ENCODE measurements around the gene MBD4. TPM values are rescaled to one million over a fixed set of nuclear protein-coding genes. Genes with fewer than 3 reads are reported as not detected.
"Not testable (repeated sequence)": the region's sequence is repeated elsewhere in the genome, so short reads cannot be mapped to it uniquely, and the experiment has no call there.

MBD4 gene
- 18.8 TPM for total RNA-seq
- long read RNA-seq, transcript MBD4-201 (8 exons, 2,470 nt), result minor isoform, 13 of 51 reads
- long read RNA-seq, transcript MBD4-203 (8 exons, 2,478 nt), result major isoform, 33 of 51 reads
- long read RNA-seq, partial matches to known transcripts, result 1 of 51 reads
- long read RNA-seq, other reads (novel, unspliced or antisense), result 4 of 51 reads

- Histone ChIP-seq H3K4me1 (peaks cover 92% of the 10 kb centered on the region), H3K27ac (replicated peaks) (peak within 1 kb of the TSS; percentile 94), H3K4me3 (peak within 1 kb of the TSS; percentile 88), H3K36me3 (peaks cover 31% of the 10 kb centered on the region), H3K9me3 (replicated peaks) (no peaks in the 10 kb centered on the region), H3K27me3 (ENCODE audit: low read depth) (no peaks in the 10 kb centered on the region)
- TF ChIP-seq CTCF (IDR thresholded peaks at IDR 0.05; ENCODE audit: borderline replicate concordance), result no peak
- DNase-seq, result peak; percentile 97
- intact Hi-C loops (cut with micrococcal nuclease), result no loop called here
Measured at GRCh38 chr3:129439817-129440617, at the start of gene MBD4, which contains the start of gene IFT122. MBD4 (minus strand) TSS chr3:129439948; CDS start chr3:129439833, 115 bp downstream. IFT122 (plus strand) TSS chr3:129440224; CDS start chr3:129440331, 107 bp downstream.

GRCh38 chr3:129489258-129489657 lies 49.5 kb upstream of the MBD4 start:
- peaks cover 47% of the 10 kb centered on the region for H3K4me1 ChIP-seq

GRCh38 chr3:129487868-129488335 lies 48.2 kb upstream of the MBD4 start:
- intact Hi-C loops (cut with micrococcal nuclease); DNase-seq; H3K27me3 ChIP-seq (ENCODE audit: low read depth); H3K4me3 ChIP-seq; H3K9me3 ChIP-seq (replicated peaks); H3K27ac ChIP-seq (replicated peaks): not testable (repeated sequence)
- peaks cover 24% of the 10 kb centered on the region for H3K36me3 ChIP-seq
- peaks cover 42% of the 10 kb centered on the region for H3K4me1 ChIP-seq

More at GRCh38 chr3:129489258-129489657, 49.5 kb upstream of the MBD4 start:
- H3K27ac ChIP-seq (replicated peaks); H3K9me3 ChIP-seq (replicated peaks); DNase-seq; H3K4me3 ChIP-seq; intact Hi-C loops (cut with micrococcal nuclease); H3K27me3 ChIP-seq (ENCODE audit: low read depth): not testable (repeated sequence)
- peaks cover 21% of the 10 kb centered on the region for H3K36me3 ChIP-seq

GRCh38 chr3:129487183-129487867 lies 47.6 kb upstream of the MBD4 start:
- DNase-seq, result no peak
- Histone ChIP-seq H3K4me1 (peaks cover 48% of the 10 kb centered on the region), H3K27ac (replicated peaks) (no peak overlapping the region), H3K36me3 (peaks cover 18% of the 10 kb centered on the region), H3K27me3 (ENCODE audit: low read depth) (no peaks in the 10 kb centered on the region), H3K4me3 (no peak overlapping the region), H3K9me3 (replicated peaks) (no peaks in the 10 kb centered on the region)
- intact Hi-C loops (cut with micrococcal nuclease), result no loop called here
- no peak for TF ChIP-seq CTCF (IDR thresholded peaks at IDR 0.05; ENCODE audit: borderline replicate concordance)

GRCh38 chr3:129486664-129487035 lies 46.9 kb upstream of the MBD4 start:
- Histone ChIP-seq H3K27ac (replicated peaks) (peak overlapping the region; percentile 57), H3K4me1 (peaks cover 54% of the 10 kb centered on the region), H3K36me3 (peaks cover 14% of the 10 kb centered on the region), H3K4me3 (no peak overlapping the region), H3K27me3 (ENCODE audit: low read depth) (no peaks in the 10 kb centered on the region), H3K9me3 (replicated peaks) (no peaks in the 10 kb centered on the region)
- intact Hi-C loops (cut with micrococcal nuclease), result no loop called here
- DNase-seq, result no peak
- TF ChIP-seq CTCF (IDR thresholded peaks at IDR 0.05; ENCODE audit: borderline replicate concordance), result no peak

All from left ventricle myocardium inferior (tissue), 1 donor.